K562 (cell line): ENCODE results near the gene MRPL22.
A peak's percentile ranks its signal among the peaks of the same experiment; 100 is the strongest.

Experiments used
- LEF1 ChIP-seq: fragments of 450-650 bp; IDR thresholded peaks from 2 replicates; pipeline ENCODE4 v1.6.1; 2016; ENCODE audit warnings: mild to moderate bottlenecking
- PCBP1 ChIP-seq: fragments of 200-400 bp; formaldehyde crosslinking; IDR thresholded peaks from 2 replicates; pipeline ENCODE4 v1.6.1; 2018; ENCODE audit warnings: mild to moderate bottlenecking, low read depth, low read length; ENCODE audit not compliant: poor library complexity, severe bottlenecking
- ZNF232 ChIP-seq: sonication (generic); formaldehyde crosslinking; IDR thresholded peaks from 2 replicates; pipeline ENCODE4 v1.8.0; 2022; ENCODE audit warnings: mild to moderate bottlenecking, missing genetic modification reagents
- ZNF699 ChIP-seq: fragments of 250-450 bp; sonication (Bioruptor Pico); IDR thresholded peaks from 2 replicates; pipeline ENCODE4 v1.8.0; 2021; ENCODE audit warnings: mild to moderate bottlenecking, moderate library complexity; ENCODE audit not compliant: insufficient replicate concordance
- ZSCAN29 ChIP-seq: fragments of 450-650 bp; IDR thresholded peaks from 2 replicates; pipeline ENCODE4 v1.6.1; 2017
- TF ChIP-seq, protein P1 (sequence below), 3 experiments: IDR thresholded peaks in 2 of 3; conservative IDR thresholded peaks in 1 of 3; 2 replicates each; pipeline ENCODE4 v1.5.1; 2011 to 2012; ENCODE audit warnings: low read length in 3 of 3, mild to moderate bottlenecking in 3 of 3, control low read depth in 2 of 3, improper control_type of control experiment in 1 of 3, inconsistent platforms in 1 of 3, low read depth in 1 of 3, mixed read lengths in 1 of 3, moderate library complexity in 1 of 3; ENCODE audit not compliant: insufficient read depth in 2 of 3
- TF ChIP-seq, protein P2 (sequence below): fragments of 450-650 bp; formaldehyde crosslinking; IDR thresholded peaks from 2 replicates; pipeline ENCODE4 v1.4.0; 2022; ENCODE audit warnings: missing genetic modification characterization

DNA sequence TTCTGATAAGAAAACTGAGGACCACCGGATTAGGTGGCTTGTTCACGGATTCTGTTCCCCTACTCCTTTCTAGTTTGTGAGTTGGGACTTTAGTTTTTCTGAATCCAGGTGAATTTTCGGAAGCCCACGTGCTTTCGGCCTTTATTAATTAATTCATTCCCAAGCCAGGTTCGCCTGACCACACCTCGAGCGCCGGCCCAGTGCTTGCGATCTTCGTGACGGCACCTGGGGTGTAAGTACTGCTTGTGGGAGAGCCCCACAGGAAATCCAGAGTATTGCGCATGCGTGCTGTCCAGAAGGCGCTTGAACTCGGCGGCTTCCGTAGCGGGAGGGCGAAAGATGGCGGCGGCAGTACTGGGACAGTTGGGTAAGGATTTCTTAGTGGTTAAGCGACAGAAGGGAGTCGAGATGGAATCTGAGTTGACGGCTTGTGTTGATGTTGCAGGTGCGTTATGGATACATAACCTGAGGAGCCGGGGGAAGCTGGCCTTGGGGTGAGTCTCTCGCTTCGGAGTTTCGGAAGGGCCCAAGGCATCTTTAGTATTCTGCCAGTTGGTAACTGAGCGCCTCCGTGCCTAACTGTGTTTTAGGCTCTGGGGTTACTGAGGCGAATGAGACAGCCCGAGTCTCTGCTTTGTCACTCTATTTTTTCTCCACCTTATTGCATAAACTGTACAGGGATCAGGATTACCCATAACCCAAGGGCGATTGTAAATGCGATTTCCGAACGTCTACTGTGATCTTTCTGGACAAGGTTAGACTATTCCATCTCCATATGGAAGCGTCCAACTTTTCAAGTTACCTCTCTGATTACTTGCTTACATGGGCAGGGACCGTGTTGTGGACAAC is at the start of gene MRPL22:
- TF ChIP-seq ZSCAN29 (no peak), ZNF699 (CRISPR knock-in tag) (no peak), LEF1 (no peak), ZNF232 (CRISPR knock-in tag) (no peak), PCBP1 (no peak)
- TF ChIP-seq, protein P1, sequence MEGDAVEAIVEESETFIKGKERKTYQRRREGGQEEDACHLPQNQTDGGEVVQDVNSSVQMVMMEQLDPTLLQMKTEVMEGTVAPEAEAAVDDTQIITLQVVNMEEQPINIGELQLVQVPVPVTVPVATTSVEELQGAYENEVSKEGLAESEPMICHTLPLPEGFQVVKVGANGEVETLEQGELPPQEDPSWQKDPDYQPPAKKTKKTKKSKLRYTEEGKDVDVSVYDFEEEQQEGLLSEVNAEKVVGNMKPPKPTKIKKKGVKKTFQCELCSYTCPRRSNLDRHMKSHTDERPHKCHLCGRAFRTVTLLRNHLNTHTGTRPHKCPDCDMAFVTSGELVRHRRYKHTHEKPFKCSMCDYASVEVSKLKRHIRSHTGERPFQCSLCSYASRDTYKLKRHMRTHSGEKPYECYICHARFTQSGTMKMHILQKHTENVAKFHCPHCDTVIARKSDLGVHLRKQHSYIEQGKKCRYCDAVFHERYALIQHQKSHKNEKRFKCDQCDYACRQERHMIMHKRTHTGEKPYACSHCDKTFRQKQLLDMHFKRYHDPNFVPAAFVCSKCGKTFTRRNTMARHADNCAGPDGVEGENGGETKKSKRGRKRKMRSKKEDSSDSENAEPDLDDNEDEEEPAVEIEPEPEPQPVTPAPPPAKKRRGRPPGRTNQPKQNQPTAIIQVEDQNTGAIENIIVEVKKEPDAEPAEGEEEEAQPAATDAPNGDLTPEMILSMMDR (IDR thresholded peaks at IDR 0.05 in 2 of 3, conservative IDR thresholded peaks at IDR 0.05 in 1 of 3; ENCODE audit: insufficient read depth in 2 of 3, low read depth in 1 of 3, low read length in 3 of 3): peak in 1 of 3 experiments; percentile 2; a peak in 1 of 6 replicates
- TF ChIP-seq, protein P2, sequence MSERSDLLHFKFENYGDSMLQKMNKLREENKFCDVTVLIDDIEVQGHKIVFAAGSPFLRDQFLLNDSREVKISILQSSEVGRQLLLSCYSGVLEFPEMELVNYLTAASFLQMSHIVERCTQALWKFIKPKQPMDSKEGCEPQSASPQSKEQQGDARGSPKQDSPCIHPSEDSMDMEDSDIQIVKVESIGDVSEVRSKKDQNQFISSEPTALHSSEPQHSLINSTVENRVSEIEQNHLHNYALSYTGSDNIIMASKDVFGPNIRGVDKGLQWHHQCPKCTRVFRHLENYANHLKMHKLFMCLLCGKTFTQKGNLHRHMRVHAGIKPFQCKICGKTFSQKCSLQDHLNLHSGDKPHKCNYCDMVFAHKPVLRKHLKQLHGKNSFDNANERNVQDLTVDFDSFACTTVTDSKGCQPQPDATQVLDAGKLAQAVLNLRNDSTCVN (CRISPR knock-in tag): no peak
